Endothelial cell (in vitro differentiated cells): ENCODE results near the gene CYSRT1. TPM values are rescaled to one million over a fixed set of nuclear protein-coding genes. Genes with fewer than 3 reads are reported as not detected.
A peak's percentile ranks its signal among the peaks of the same experiment; 100 is the strongest.

Experiments used
- DNase-seq: peaks from one replicate; pipeline ENCODE4 v3.0.0; 2021; ENCODE audit warnings: low spot score
- H3K27ac Mint-ChIP-seq: one replicate; pipeline ENCODE4 v1.8.0; 2021; ENCODE audit warnings: mixed read lengths, inconsistent platforms; ENCODE audit not compliant: unreplicated experiment
- H3K27me3 Mint-ChIP-seq: one replicate; pipeline ENCODE4 v1.8.0; 2021; ENCODE audit warnings: mild to moderate bottlenecking, moderate library complexity, mixed read lengths, inconsistent platforms; ENCODE audit not compliant: unreplicated experiment
- H3K36me3 Mint-ChIP-seq: one replicate; pipeline ENCODE4 v1.8.0; 2021; ENCODE audit warnings: mild to moderate bottlenecking, low read depth, mixed read lengths, inconsistent platforms; ENCODE audit not compliant: unreplicated experiment
- H3K4me1 Mint-ChIP-seq: one replicate; pipeline ENCODE4 v1.8.0; 2021; ENCODE audit warnings: mild to moderate bottlenecking, mixed read lengths, inconsistent platforms; ENCODE audit not compliant: unreplicated experiment
- H3K4me3 Mint-ChIP-seq: one replicate; pipeline ENCODE4 v1.8.0; 2021; ENCODE audit warnings: mild to moderate bottlenecking, mixed read lengths, inconsistent platforms; ENCODE audit not compliant: unreplicated experiment
- H3K9me3 Mint-ChIP-seq: one replicate; pipeline ENCODE4 v1.8.0; 2021; ENCODE audit warnings: mixed read lengths, inconsistent platforms; ENCODE audit not compliant: unreplicated experiment
- CTCF ChIP-seq: fragments of 200-600 bp; sonication (generic); IDR thresholded peaks from one replicate; pipeline ENCODE4 v1.5.0; 2021; ENCODE audit warnings: antibody characterized with exemption; ENCODE audit not compliant: unreplicated experiment
- total RNA-seq: library from RNA; stranded (reverse); fragmentation: NEBNext Ultra II Directional; extraction: Animal tissue kit (Norgen Biotek cat#: 25700); gene quantifications from one replicate; pipeline ENCODE4 v1.2.1, GENCODE V29; 2021; ENCODE audit not compliant: unreplicated experiment

Gene CYSRT1
- total RNA-seq, 1 donor from 2014 or later, result 1.4 TPM

GRCh38 chr9:137272241-137273094 is 47.5 kb downstream of the CYSRT1 start:
- DNase-seq, result no peak
- no peak for TF ChIP-seq CTCF
- peaks cover 21% of the 10 kb centered on the region for H3K4me1 Mint-ChIP-seq
- H3K4me3 Mint-ChIP-seq, result no peak overlapping the region
- no peak overlapping the region for H3K27ac Mint-ChIP-seq
- H3K27me3 Mint-ChIP-seq, result peaks cover 10% of the 10 kb centered on the region
- peaks cover 24% of the 10 kb centered on the region for H3K36me3 Mint-ChIP-seq
- H3K9me3 Mint-ChIP-seq, result no peaks in the 10 kb centered on the region

- no peak for TF ChIP-seq CTCF
- Mint-ChIP-seq H3K4me1 (peaks cover 21% of the 10 kb centered on the region), H3K9me3 (no peaks in the 10 kb centered on the region), H3K27me3 (peaks cover 11% of the 10 kb centered on the region), H3K4me3 (no peak overlapping the region), H3K27ac (no peak overlapping the region), H3K36me3 (peaks cover 22% of the 10 kb centered on the region)
- DNase-seq, result no peak
Measured at GRCh38 chr9:137273095-137273490, 48.1 kb downstream of the CYSRT1 start.

- peaks cover 21% of the 10 kb centered on the region for H3K4me1 Mint-ChIP-seq
- DNase-seq, result no peak
- peak overlapping the region; percentile 17 for H3K4me3 Mint-ChIP-seq
- peaks cover 16% of the 10 kb centered on the region for H3K36me3 Mint-ChIP-seq
- H3K9me3 Mint-ChIP-seq, result no peaks in the 10 kb centered on the region
- H3K27ac Mint-ChIP-seq, result no peak overlapping the region
- peaks cover 8% of the 10 kb centered on the region for H3K27me3 Mint-ChIP-seq
- no peak for TF ChIP-seq CTCF
Measured at GRCh38 chr9:137273611-137274320, 48.8 kb downstream of the CYSRT1 start.

- Mint-ChIP-seq H3K27ac (peak overlapping the region; percentile 77), H3K4me3 (peak overlapping the region; percentile 59), H3K36me3 (peaks cover 4% of the 10 kb centered on the region), H3K27me3 (peaks cover 9% of the 10 kb centered on the region), H3K9me3 (no peaks in the 10 kb centered on the region), H3K4me1 (peaks cover 21% of the 10 kb centered on the region)
- TF ChIP-seq CTCF, result no peak
- DNase-seq, result no peak
Measured at GRCh38 chr9:137275203-137275587, 50.2 kb downstream of the CYSRT1 start.

Other genes starting within 250 kb of the CYSRT1 start
- not detected for gene PTGDS, start 247.7 kb upstream of the CYSRT1 start, total RNA-seq
- not detected for gene LCNL1, start 242.2 kb upstream of the CYSRT1 start, total RNA-seq
- 8.3 TPM for gene PAXX, start 232.8 kb upstream of the CYSRT1 start, total RNA-seq
- not detected for gene CLIC3, start 228.6 kb upstream of the CYSRT1 start, total RNA-seq
- 2.1 TPM for gene ABCA2, start 196.9 kb upstream of the CYSRT1 start, total RNA-seq
- gene FUT7, start 193.1 kb upstream of the CYSRT1 start, total RNA-seq, result not detected
- 116 TPM for gene NPDC1, start 179.0 kb upstream of the CYSRT1 start, total RNA-seq
- 55.6 TPM for gene ENTPD2, start 171.1 kb upstream of the CYSRT1 start, total RNA-seq
- 1.0 TPM for gene SAPCD2, start 154.6 kb upstream of the CYSRT1 start, total RNA-seq
- 3.2 TPM for gene UAP1L1, start 147.7 kb upstream of the CYSRT1 start, total RNA-seq
- gene MAN1B1, start 138.2 kb upstream of the CYSRT1 start, total RNA-seq, result 70.4 TPM
- gene DPP7, start 110.4 kb upstream of the CYSRT1 start, total RNA-seq, result 6.1 TPM
- gene GRIN1, start 86.0 kb upstream of the CYSRT1 start, total RNA-seq, result not detected
- not detected for gene LRRC26, start 55.1 kb upstream of the CYSRT1 start, total RNA-seq
- not detected for gene TMEM210, start 53.1 kb upstream of the CYSRT1 start, total RNA-seq
- 76.8 TPM for gene ANAPC2, start 36.6 kb upstream of the CYSRT1 start, total RNA-seq
- gene SSNA1, start 36.5 kb upstream of the CYSRT1 start, total RNA-seq, result 53.8 TPM
- gene TPRN, start 24.4 kb upstream of the CYSRT1 start, total RNA-seq, result 8.2 TPM
- gene TMEM203, start 19.5 kb upstream of the CYSRT1 start, total RNA-seq, result 27.4 TPM
- 22.5 TPM for gene NDOR1, start 19.5 kb upstream of the CYSRT1 start, total RNA-seq
- 1.1 TPM for gene RNF208, start 2.9 kb upstream of the CYSRT1 start, total RNA-seq
- not detected for gene RNF224, start 2.3 kb downstream of the CYSRT1 start, total RNA-seq
- not detected for gene SLC34A3, start 5.7 kb downstream of the CYSRT1 start, total RNA-seq
- 134 TPM for gene TUBB4B, start 16.1 kb downstream of the CYSRT1 start, total RNA-seq
- gene STPG3, start 26.1 kb downstream of the CYSRT1 start, total RNA-seq, result not detected
- 65.6 TPM for gene NELFB, start 30.2 kb downstream of the CYSRT1 start, total RNA-seq
- 37.7 TPM for gene TOR4A, start 52.6 kb downstream of the CYSRT1 start, total RNA-seq
- 170 TPM for gene NRARP, start 77.1 kb downstream of the CYSRT1 start, total RNA-seq
- gene EXD3, start 198.0 kb downstream of the CYSRT1 start, total RNA-seq, result 19.9 TPM
- 0.36 TPM for gene NOXA1, start 198.2 kb downstream of the CYSRT1 start, total RNA-seq
- 0.21 TPM for gene ENTPD8, start 216.2 kb downstream of the CYSRT1 start, total RNA-seq
- 43.0 TPM for gene NSMF, start 234.2 kb downstream of the CYSRT1 start, total RNA-seq